HG03457 (cell line): ENCODE data around the gene PPP1R14B.

ENCODE experiments used
- ATAC-seq: cut with Tn5 transposase; IDR thresholded peaks from one replicate; pipeline ENCODE4 v1.9.1; 2021; ENCODE audit warnings: moderate number of reproducible peaks; ENCODE audit not compliant: unreplicated experiment

PPP1R14B gene

GRCh38 chr11:64261556-64262080, 14.9 kb upstream of the PPP1R14B start:
- no peak for ATAC-seq

GRCh38 chr11:64260147-64260708, 13.5 kb upstream of the PPP1R14B start:
- ATAC-seq = no peak

- no peak for ATAC-seq
Observed at GRCh38 chr11:64259533-64260067, 12.9 kb upstream of the PPP1R14B start.

GRCh38 chr11:64258946-64259532, 12.3 kb upstream of the PPP1R14B start:
- ATAC-seq = no peak

- no peak for ATAC-seq
Observed at GRCh38 chr11:64258356-64258755, 11.6 kb upstream of the PPP1R14B start.

GRCh38 chr11:64256300-64256699, 9.6 kb upstream of the PPP1R14B start:
- no peak for ATAC-seq

- no peak for ATAC-seq
Observed at GRCh38 chr11:64255135-64256128, 8.7 kb upstream of the PPP1R14B start.

- ATAC-seq = no peak
Observed at GRCh38 chr11:64254326-64254725, 7.6 kb upstream of the PPP1R14B start.

GRCh38 chr11:64253481-64253880, 6.7 kb upstream of the PPP1R14B start:
- ATAC-seq = no peak

GRCh38 chr11:64253043-64253442, 6.3 kb upstream of the PPP1R14B start:
- no peak for ATAC-seq

- ATAC-seq = no peak
Observed at GRCh38 chr11:64252003-64252872, 5.5 kb upstream of the PPP1R14B start.

GRCh38 chr11:64251753-64252002, 4.9 kb upstream of the PPP1R14B start:
- no peak for ATAC-seq

- no peak for ATAC-seq
Observed at GRCh38 chr11:64251016-64251752, 4.4 kb upstream of the PPP1R14B start, which contains the start of gene PLCB3. PLCB3 (plus strand) TSS chr11:64251530; CDS start chr11:64251650, 120 bp downstream.

- no peak for ATAC-seq
Observed at GRCh38 chr11:64250415-64251015, 3.8 kb upstream of the PPP1R14B start.

GRCh38 chr11:64249563-64250414, 3.0 kb upstream of the PPP1R14B start:
- ATAC-seq = no peak

- ATAC-seq = no peak
Observed at GRCh38 chr11:64249038-64249437, 2.3 kb upstream of the PPP1R14B start.

- ATAC-seq = no peak
Observed at GRCh38 chr11:64248578-64248977, 1.8 kb upstream of the PPP1R14B start.

- ATAC-seq = no peak
Observed at GRCh38 chr11:64247729-64248531, 1.2 kb upstream of the PPP1R14B start.
